ENCODE data around the gene SLX4IP.
A peak's percentile ranks its signal among the peaks of the same experiment; 100 is the strongest.

SLX4IP gene

DNA sequence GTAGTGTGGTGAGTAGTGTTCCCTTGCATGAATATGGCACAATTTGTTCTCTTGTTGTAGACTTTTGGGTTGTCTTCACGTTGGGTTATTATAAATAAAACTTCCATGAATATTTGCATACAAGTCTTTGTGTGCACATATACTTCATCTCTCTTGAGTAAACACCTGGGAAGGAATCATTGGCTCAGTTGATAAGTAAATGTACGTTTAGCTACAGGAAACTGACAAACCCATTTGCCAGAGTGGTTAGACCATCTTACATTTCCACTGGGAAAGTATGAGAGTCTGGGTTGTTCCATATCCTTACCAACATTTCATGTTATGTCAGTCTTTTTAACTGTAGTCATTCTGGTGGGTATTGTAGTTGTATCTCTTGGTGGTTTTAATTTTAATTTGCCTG, 119.2 kb downstream of the SLX4IP start:
- DNase-seq = no peak

GRCh38 chr20:10555393-10555792, 120.3 kb downstream of the SLX4IP start:
- DNase-seq = no peak

DNA sequence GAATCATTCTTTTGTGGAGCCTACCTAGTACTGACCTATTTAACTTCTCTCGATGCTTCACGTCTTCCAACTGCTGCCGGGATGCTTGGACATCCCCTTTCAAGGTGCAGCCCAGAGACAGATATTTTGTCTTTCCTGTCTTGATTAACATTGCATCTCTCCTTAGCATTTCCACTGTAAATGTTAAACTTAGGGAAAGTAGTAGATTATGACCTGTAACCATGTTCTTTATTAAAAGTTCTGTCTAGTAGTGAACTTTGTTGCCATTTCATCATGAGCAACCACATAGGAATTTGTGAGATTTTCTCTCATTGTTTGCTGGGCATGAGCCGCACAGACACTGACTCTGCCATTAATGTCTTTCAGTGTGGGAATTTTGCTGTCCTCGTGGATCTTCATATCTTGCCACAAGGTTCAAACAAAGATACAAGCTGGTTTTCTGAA, 120.8 kb downstream of the SLX4IP start:
- no peak for DNase-seq

DNA sequence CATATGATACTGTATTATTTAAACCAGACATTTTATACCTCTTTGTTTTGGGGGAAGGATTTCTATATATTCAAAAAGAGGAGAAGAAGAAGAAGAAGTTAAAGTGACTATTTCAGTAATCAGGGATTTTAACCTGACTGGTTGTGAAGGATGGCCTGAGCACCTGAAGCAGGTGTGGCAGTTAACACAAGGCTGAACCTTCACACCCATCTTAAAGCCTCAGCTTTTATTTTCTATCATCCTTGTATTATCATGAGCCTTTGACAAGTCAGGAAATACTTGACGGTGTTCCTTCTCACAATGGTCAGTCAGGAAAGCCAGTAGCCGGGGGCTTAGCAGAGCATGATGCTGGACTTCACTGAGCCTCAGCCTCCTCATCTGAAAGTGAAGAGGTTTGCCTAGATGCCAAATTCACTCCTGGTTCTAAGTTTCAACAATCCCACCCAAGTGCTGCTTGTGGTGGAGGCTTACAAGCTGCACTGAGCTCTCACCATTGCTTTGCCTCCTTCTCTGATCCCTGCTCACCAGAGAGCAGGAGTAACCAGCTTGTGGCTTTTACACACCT, 121.5 kb downstream of the SLX4IP start:
- no peak for DNase-seq

- DNase-seq = no peak
Observed at GRCh38 chr20:10557685-10558084, 122.6 kb downstream of the SLX4IP start.

GRCh38 chr20:10558635-10559187, 123.6 kb downstream of the SLX4IP start:
- peak in 1 of 2 donors; percentile 6 for DNase-seq

DNA sequence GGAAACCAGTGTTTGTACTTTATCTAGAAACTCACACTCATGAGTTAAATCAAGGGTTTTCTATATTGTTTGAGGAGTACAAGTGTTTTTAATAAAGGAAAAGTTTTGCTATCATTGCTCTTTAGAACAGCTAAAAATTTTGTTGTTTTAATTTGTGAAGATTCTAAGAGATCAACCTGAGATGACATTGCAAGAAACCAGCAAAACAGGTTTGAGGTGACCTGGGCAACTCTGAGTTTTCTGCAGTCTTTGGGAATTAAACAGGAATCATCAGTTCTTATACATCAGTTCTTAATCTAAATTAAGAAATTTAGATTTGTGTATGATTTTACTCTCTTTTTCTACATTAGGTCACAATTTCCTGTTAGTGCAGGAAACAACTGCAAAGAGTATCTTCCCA, 124.2 kb downstream of the SLX4IP start:
- no peak for DNase-seq

- no peak for DNase-seq
Observed at GRCh38 chr20:10560686-10561085, 125.6 kb downstream of the SLX4IP start.

- no peak for DNase-seq
Observed at GRCh38 chr20:10561302-10561701, 126.2 kb downstream of the SLX4IP start.

- DNase-seq = no peak
Observed at GRCh38 chr20:10562899-10563298, 127.8 kb downstream of the SLX4IP start.

- DNase-seq = no peak
Observed at GRCh38 chr20:10563935-10564492, 128.9 kb downstream of the SLX4IP start.

- no peak for DNase-seq
Observed at GRCh38 chr20:10565191-10565921, 130.3 kb downstream of the SLX4IP start.

- DNase-seq = no peak
Observed at GRCh38 chr20:10565922-10566897, 131.1 kb downstream of the SLX4IP start.

GRCh38 chr20:10568032-10568431, 132.9 kb downstream of the SLX4IP start:
- no peak for DNase-seq

- no peak for DNase-seq
Observed at GRCh38 chr20:10571313-10571815, 136.3 kb downstream of the SLX4IP start.

- DNase-seq = no peak
Observed at GRCh38 chr20:10572853-10573252, 137.7 kb downstream of the SLX4IP start.

GRCh38 chr20:10573273-10573950, 138.3 kb downstream of the SLX4IP start:
- no peak for DNase-seq

GRCh38 chr20:10573951-10574339, 138.8 kb downstream of the SLX4IP start:
- DNase-seq = no peak

DNA sequence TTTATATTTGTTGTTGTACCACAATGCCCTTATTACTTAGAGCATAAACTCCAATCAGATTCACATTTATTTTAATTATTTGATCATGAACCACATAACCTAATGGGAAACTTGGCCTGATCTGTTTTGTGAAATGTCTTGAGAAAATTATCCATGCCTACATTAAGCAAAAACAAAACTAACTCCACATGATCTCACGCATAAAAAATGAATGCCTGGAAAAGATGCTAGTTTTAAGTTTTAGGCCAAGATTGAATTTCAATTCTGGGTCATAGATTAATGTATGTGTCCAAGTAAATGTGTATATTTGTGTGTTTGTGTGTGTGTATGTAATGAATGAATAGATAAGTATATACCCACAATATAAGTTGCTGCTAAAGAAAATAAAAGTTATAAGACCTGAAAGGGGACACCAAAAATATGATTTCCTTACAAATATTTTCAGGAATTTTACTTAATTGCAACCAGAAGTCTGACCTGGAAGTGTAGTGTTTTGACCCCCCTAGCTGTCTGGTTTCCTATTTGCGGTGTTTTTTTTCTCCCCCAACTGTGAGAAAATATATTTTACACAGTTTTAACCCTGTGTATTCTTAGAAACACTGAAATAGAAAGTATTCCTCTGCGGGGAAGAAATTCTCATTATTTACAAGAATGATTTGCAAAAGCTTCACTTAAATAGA, 141.4 kb downstream of the SLX4IP start:
- no peak for DNase-seq

GRCh38 chr20:10577648-10578047, 142.5 kb downstream of the SLX4IP start:
- no peak for DNase-seq

DNA sequence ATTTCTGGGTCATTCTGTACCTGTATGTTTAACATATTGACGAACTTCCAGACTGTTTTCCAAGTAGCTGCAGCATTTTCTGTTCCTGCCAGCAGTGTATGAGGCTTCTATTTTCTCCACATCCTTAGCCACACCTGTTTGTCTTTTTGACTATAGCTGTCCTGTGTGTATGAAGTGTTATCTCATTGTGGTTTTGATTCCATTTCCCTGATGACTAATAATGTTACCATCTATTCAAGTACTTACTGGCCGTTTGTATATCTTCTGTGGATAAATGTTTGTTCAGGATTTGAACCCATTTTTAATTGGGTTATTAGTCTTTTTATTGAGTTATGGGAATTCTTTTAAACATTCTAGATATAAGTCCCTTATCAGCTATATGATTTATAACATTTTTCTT, 143.5 kb downstream of the SLX4IP start:
- no peak for DNase-seq

DNA sequence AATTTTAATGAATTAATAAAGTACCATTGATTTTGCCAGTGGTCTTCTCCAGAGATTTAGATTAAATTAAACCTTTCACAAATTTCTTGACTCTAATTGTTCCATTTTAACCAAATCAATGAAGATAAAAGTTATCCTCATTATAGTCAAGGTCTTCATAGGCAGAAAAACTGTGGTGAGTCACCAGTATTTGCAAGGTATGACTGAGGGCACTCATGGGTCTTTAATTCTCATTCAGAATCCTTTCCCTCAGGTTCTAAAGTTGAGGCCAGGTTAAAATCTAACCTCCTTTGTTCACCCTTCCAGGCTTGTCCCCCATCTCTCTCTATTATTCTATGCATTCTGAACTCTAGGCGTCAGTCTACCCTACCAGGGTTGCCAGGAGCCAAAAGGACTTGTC, 144.8 kb downstream of the SLX4IP start:
- no peak for DNase-seq
